Tibial nerve (tissue), 4 donors: Measurements from ENCODE around the gene STARD3. TPM values are rescaled to one million over a fixed set of nuclear protein-coding genes. Genes with fewer than 3 reads are reported as not detected.

Experiments
- DNase-seq, 2 donors: peaks; one replicate each; pipeline ENCODE4 v3.0.0-alpha.2; 2019; ENCODE audit warnings: low spot score in 2 of 2
- H3K27ac ChIP-seq, 4 donors: fragments of 200-600 bp; sonication (generic) in 3 of 4; one replicate each; pipeline ENCODE4 v1.5.1; 2017 to 2019; ENCODE audit warnings: mild to moderate bottlenecking in 1 of 4
- H3K27me3 ChIP-seq, 2 donors: fragments of 200-600 bp; sonication (generic) in 1 of 2; one replicate each; pipeline versions ENCODE4 v1.5.1 to v1.6.0; 2017 to 2019
- H3K36me3 ChIP-seq, 3 donors: fragments of 200-600 bp; sonication (generic); one replicate each; pipeline ENCODE4 v1.5.1; 2018 to 2019
- H3K4me1 ChIP-seq, 4 donors: fragments of 200-600 bp; sonication (generic) in 3 of 4; one replicate each; pipeline ENCODE4 v1.5.1; 2017 to 2019
- H3K4me3 ChIP-seq, 4 donors: fragments of 200-600 bp; sonication (generic) in 3 of 4; one replicate each; pipeline ENCODE4 v1.5.1; 2017 to 2019; ENCODE audit warnings: mild to moderate bottlenecking in 1 of 4, moderate library complexity in 1 of 4
- H3K9me3 ChIP-seq, 4 donors: fragments of 200-600 bp; sonication (generic) in 3 of 4; one replicate each; pipeline ENCODE4 v1.5.1; 2017 to 2019
- CTCF ChIP-seq, 5 experiments: fragments of 200-600 bp in 3 of 5; fragments of 450-650 bp in 2 of 5; sonication (generic) in 3 of 5; IDR thresholded peaks; one replicate each; pipeline ENCODE4 v1.5.1; 2016 to 2019; ENCODE audit warnings: antibody characterized with exemption in 5 of 5, mild to moderate bottlenecking in 3 of 5, moderate library complexity in 2 of 5
- EP300 ChIP-seq, 2 donors: sonication (generic); formaldehyde crosslinking; IDR thresholded peaks; one replicate each; pipeline ENCODE4 v1.6.1; 2017; ENCODE audit warnings: antibody characterized with exemption in 2 of 2, mild to moderate bottlenecking in 1 of 2
- POLR2A ChIP-seq, 2 donors: fragments of 450-650 bp; IDR thresholded peaks; one replicate each; pipeline ENCODE4 v1.6.1; 2017; ENCODE audit warnings: antibody characterized with exemption in 2 of 2, mild to moderate bottlenecking in 2 of 2, moderate library complexity in 2 of 2
- whole genome bisulfite sequencing, 2 donors: methylation state at CpG; one replicate each; pipeline ENCODE4 v1.1.5; 2018; 5-methylcytosine and 5-hydroxymethylcytosine counted together
- total RNA-seq, 4 donors: library from RNA; depleted of rRNA; stranded (reverse); fragments of >200 nt; gene quantifications; one replicate each; pipeline ENCODE4 v1.1.0, GENCODE V29; 2016

The STARD3 gene
- total RNA-seq, 4 donors from 2014 or later, result 85.3 to 170 (median 108) TPM

- peak overlapping the region; percentile 5 to 40 (median 18) for H3K4me3 ChIP-seq
- peaks cover 0 to 53% (median 22%) of the 10 kb centered on the region in 4 donors for H3K4me1 ChIP-seq
- no peaks in the 10 kb centered on the region for H3K9me3 ChIP-seq
- WGBS, 2 donors, result 54 to 77% methylated on average over 12 of the region's 12 CpGs
- H3K36me3 ChIP-seq, result peaks cover 0 to 29% (median 7%) of the 10 kb centered on the region in 3 donors
- H3K27me3 ChIP-seq, result no peaks in the 10 kb centered on the region
- TF ChIP-seq POLR2A (IDR thresholded peaks at IDR 0.05) (no peak), CTCF (IDR thresholded peaks at IDR 0.05) (no peak), EP300 (IDR thresholded peaks at IDR 0.05) (no peak)
- H3K27ac ChIP-seq, result peak overlapping the region; percentile 80 to 94 (median 88)
- no peak for DNase-seq
These were observed 16.3 kb downstream of the STARD3 start for GRCh38 chr17:39653316-39653661.

GRCh38 chr17:39653662-39654331, 16.9 kb downstream of the STARD3 start:
- Histone ChIP-seq H3K4me3 (peak overlapping the region; percentile 5 to 40 (median 18)), H3K9me3 (no peaks in the 10 kb centered on the region), H3K27ac (peak overlapping the region; percentile 80 to 94 (median 88)), H3K4me1 (peaks cover 0 to 57% (median 24%) of the 10 kb centered on the region in 4 donors), H3K27me3 (no peaks in the 10 kb centered on the region), H3K36me3 (peaks cover 0 to 34% (median 10%) of the 10 kb centered on the region in 3 donors)
- no peak for TF ChIP-seq EP300 (IDR thresholded peaks at IDR 0.05)
- TF ChIP-seq POLR2A (IDR thresholded peaks at IDR 0.05), result no peak
- peak; percentile 72 to 88 (median 73) for TF ChIP-seq CTCF (IDR thresholded peaks at IDR 0.05)
- 53 to 54% methylated on average over 14 of the region's 14 CpGs for WGBS, 2 donors
- peak; percentile 59 to 60 for DNase-seq

GRCh38 chr17:39655105-39655504, 18.2 kb downstream of the STARD3 start:
- H3K36me3 ChIP-seq, result peaks cover 0 to 46% (median 10%) of the 10 kb centered on the region in 3 donors
- WGBS, 2 donors, result 72 to 73% methylated on average over 2 of the region's 2 CpGs
- peak overlapping the region in 1 of 4 donors; percentile 5 for H3K4me3 ChIP-seq
- H3K9me3 ChIP-seq, result no peaks in the 10 kb centered on the region
- H3K27me3 ChIP-seq, result no peaks in the 10 kb centered on the region
- no peak for DNase-seq
- peaks cover 0 to 70% (median 37%) of the 10 kb centered on the region in 4 donors for H3K4me1 ChIP-seq
- TF ChIP-seq EP300 (IDR thresholded peaks at IDR 0.05) (no peak), CTCF (IDR thresholded peaks at IDR 0.05) (no peak), POLR2A (IDR thresholded peaks at IDR 0.05) (no peak)
- peak overlapping the region in 2 of 4 donors; percentile 93 to 94 for H3K27ac ChIP-seq

- H3K4me3 ChIP-seq, result no peak overlapping the region
- peaks cover 0 to 76% (median 19%) of the 10 kb centered on the region in 3 donors for H3K36me3 ChIP-seq
- TF ChIP-seq POLR2A (IDR thresholded peaks at IDR 0.05), result no peak
- no peak for TF ChIP-seq EP300 (IDR thresholded peaks at IDR 0.05)
- TF ChIP-seq CTCF (IDR thresholded peaks at IDR 0.05), result no peak
- 94 to 95% methylated on average over 11 of the region's 11 CpGs for WGBS, 2 donors
- H3K9me3 ChIP-seq, result no peaks in the 10 kb centered on the region
- H3K4me1 ChIP-seq, result peaks cover 0 to 79% (median 36%) of the 10 kb centered on the region in 4 donors
- DNase-seq, result no peak
- H3K27ac ChIP-seq, result peak overlapping the region in 2 of 4 donors; percentile 85 to 86
- no peaks in the 10 kb centered on the region for H3K27me3 ChIP-seq
These were observed 21.4 kb downstream of the STARD3 start for GRCh38 chr17:39658346-39658745.

- Histone ChIP-seq H3K27ac (peak overlapping the region; percentile 34 to 86 (median 80)), H3K9me3 (no peaks in the 10 kb centered on the region), H3K4me1 (peaks cover 0 to 79% (median 36%) of the 10 kb centered on the region in 4 donors), H3K27me3 (no peaks in the 10 kb centered on the region), H3K4me3 (no peak overlapping the region), H3K36me3 (peaks cover 0 to 80% (median 19%) of the 10 kb centered on the region in 3 donors)
- TF ChIP-seq EP300 (IDR thresholded peaks at IDR 0.05) (no peak), POLR2A (IDR thresholded peaks at IDR 0.05) (no peak), CTCF (IDR thresholded peaks at IDR 0.05) (no peak)
- DNase-seq, result no peak
- WGBS, 2 donors, result 76 to 80% methylated on average over 3 of the region's 3 CpGs
These were observed 21.8 kb downstream of the STARD3 start for GRCh38 chr17:39658760-39659159.
